ENCODE results near the gene CACNG7. TPM values are rescaled to one million over a fixed set of nuclear protein-coding genes. Genes with fewer than 3 reads are reported as not detected.

Gene CACNG7
- total RNA-seq, 2 experiments from 2014 or later, result not detected

GRCh38 chr19:53867225-53868090 is 41.6 kb upstream of the CACNG7 start, which contains the start of gene MYADM:
Gene MYADM (plus strand): TSS chr19:53867883. CDS start chr19:53873530, 5,647 bp downstream.
- no peaks in the 10 kb centered on the region for H3K9me2 ChIP-seq (ENCODE audit: insufficient read depth, low read length)
- peak; percentile 97 for DNase-seq (ENCODE audit: low spot score)
- intact Hi-C loops (cut with micrococcal nuclease; ENCODE audit: unreplicated experiment), result no loop called here
- peak within 1 kb of the TSS; percentile 79 for H3K4me2 ChIP-seq (ENCODE audit: low read length)
- ChIA-PET CTCF (ENCODE audit: unreplicated experiment) (no interaction called here), POLR2A (no interaction called here)
- no peaks in the 10 kb centered on the region for H3K79me2 ChIP-seq (ENCODE audit: insufficient read depth, low read depth, low read length)
- peak within 1 kb of the TSS; percentile 86 for H2AFZ ChIP-seq (ENCODE audit: low read length)
- no peak for TF ChIP-seq CTCF (conservative IDR thresholded peaks at IDR 0.05; ENCODE audit: low read length)
- no peak for TF ChIP-seq EZH2phosphoT487 (IDR thresholded peaks at IDR 0.05; ENCODE audit: borderline replicate concordance, low read depth, low read length)
- H3K27ac ChIP-seq (ENCODE audit: low read depth, low read length, poor library complexity, severe bottlenecking), result no peak within 1 kb of the TSS
- H3K4me3 ChIP-seq (ENCODE audit: low read depth, low read length, poor library complexity, severe bottlenecking), result peak within 1 kb of the TSS; percentile 66
- BruUV-seq (replicated peaks), result no TSS peak
- H3K9me3 ChIP-seq (ENCODE audit: low read length), result no peaks in the 10 kb centered on the region
- peaks cover 22% of the 10 kb centered on the region for H3K4me1 ChIP-seq (ENCODE audit: insufficient read depth, low read length, poor library complexity, severe bottlenecking)
- no peaks in the 10 kb centered on the region for H4K20me1 ChIP-seq (ENCODE audit: insufficient read depth, low read length)
- no peaks in the 10 kb centered on the region for H3K36me3 ChIP-seq (ENCODE audit: insufficient read depth, low read length)

GRCh38 chr19:53868091-53868891 is 40.8 kb upstream of the CACNG7 start:
- POLR2A ChIA-PET, result no interaction called here
- DNase-seq (ENCODE audit: low spot score), result no peak

More at GRCh38 chr19:53868091-53868891, 40.8 kb upstream of the CACNG7 start:
- H3K27ac ChIP-seq (ENCODE audit: low read depth, low read length, poor library complexity, severe bottlenecking), result no peak overlapping the region
- CTCF ChIA-PET (ENCODE audit: unreplicated experiment), result no interaction called here
- BruUV-seq (replicated peaks), result no TSS peak
- no peaks in the 10 kb centered on the region for H3K9me3 ChIP-seq (ENCODE audit: low read length)
- intact Hi-C loops (cut with micrococcal nuclease; ENCODE audit: unreplicated experiment), result no loop called here
- peak overlapping the region; percentile 60; the same call in 1 of the 2 replicates for H2AFZ ChIP-seq (ENCODE audit: low read length)
- no peaks in the 10 kb centered on the region for H3K36me3 ChIP-seq (ENCODE audit: insufficient read depth, low read length)
- peaks cover 22% of the 10 kb centered on the region for H3K4me1 ChIP-seq (ENCODE audit: insufficient read depth, low read length, poor library complexity, severe bottlenecking)
- H3K4me2 ChIP-seq (ENCODE audit: low read length), result peak overlapping the region; percentile 67
- no peaks in the 10 kb centered on the region for H3K79me2 ChIP-seq (ENCODE audit: insufficient read depth, low read depth, low read length)
- H3K9me2 ChIP-seq (ENCODE audit: insufficient read depth, low read length), result no peaks in the 10 kb centered on the region
- TF ChIP-seq CTCF (conservative IDR thresholded peaks at IDR 0.05; ENCODE audit: low read length), result no peak
- TF ChIP-seq EZH2phosphoT487 (IDR thresholded peaks at IDR 0.05; ENCODE audit: borderline replicate concordance, low read depth, low read length), result no peak
- H4K20me1 ChIP-seq (ENCODE audit: insufficient read depth, low read length), result no peaks in the 10 kb centered on the region
- H3K4me3 ChIP-seq (ENCODE audit: low read depth, low read length, poor library complexity, severe bottlenecking), result peak overlapping the region; percentile 66

All from OCI-LY7 (cell line).